SU-DHL-6 (cell line): ENCODE data around the gene BOK.

Source experiments
- EZH2phosphoT487 ChIP-seq: fragments of 200-600 bp; sonication (generic), shearing (Covaris generic); conservative IDR thresholded peaks from 2 replicates; pipeline ENCODE4 v1.6.1; 2018; ENCODE audit warnings: mild to moderate bottlenecking, antibody characterized with exemption, low read length, moderate library complexity, mixed read lengths
- TF ChIP-seq, protein P1 (sequence below): fragments of 200-600 bp; sonication (generic); IDR thresholded peaks from one replicate; pipeline ENCODE4 v1.5.1; 2017; ENCODE audit warnings: antibody characterized with exemption, mild to moderate bottlenecking, low read length, moderate library complexity; ENCODE audit not compliant: insufficient read depth, poor library complexity, severe bottlenecking

DNA sequence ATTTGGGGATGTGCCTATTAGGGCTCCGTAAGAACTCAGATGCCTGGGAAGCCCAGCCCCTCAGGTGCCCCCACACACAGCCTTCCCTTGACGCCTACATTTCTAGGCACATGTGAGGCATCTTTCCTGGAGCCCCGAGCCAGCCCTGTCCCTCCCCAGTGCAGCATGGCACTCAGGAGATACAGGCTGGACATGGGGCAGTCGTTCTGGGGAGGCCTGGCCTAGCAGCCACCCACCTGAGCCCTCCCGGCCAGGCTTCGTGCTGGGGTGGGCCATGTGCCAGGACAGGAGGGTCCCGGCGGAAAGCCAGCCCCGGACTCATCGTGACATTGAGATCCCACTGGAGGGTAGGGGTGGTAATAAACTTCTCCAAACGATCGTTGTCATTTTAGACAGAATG, 15.2 kb downstream of the BOK start:
- TF ChIP-seq, protein P1, sequence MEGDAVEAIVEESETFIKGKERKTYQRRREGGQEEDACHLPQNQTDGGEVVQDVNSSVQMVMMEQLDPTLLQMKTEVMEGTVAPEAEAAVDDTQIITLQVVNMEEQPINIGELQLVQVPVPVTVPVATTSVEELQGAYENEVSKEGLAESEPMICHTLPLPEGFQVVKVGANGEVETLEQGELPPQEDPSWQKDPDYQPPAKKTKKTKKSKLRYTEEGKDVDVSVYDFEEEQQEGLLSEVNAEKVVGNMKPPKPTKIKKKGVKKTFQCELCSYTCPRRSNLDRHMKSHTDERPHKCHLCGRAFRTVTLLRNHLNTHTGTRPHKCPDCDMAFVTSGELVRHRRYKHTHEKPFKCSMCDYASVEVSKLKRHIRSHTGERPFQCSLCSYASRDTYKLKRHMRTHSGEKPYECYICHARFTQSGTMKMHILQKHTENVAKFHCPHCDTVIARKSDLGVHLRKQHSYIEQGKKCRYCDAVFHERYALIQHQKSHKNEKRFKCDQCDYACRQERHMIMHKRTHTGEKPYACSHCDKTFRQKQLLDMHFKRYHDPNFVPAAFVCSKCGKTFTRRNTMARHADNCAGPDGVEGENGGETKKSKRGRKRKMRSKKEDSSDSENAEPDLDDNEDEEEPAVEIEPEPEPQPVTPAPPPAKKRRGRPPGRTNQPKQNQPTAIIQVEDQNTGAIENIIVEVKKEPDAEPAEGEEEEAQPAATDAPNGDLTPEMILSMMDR = no peak
- TF ChIP-seq EZH2phosphoT487 = no peak
